ENCODE data around the gene MDFI.

GRCh38 chr6:41605649-41606048 is 32.6 kb upstream of the MDFI start:
- TF ChIP-seq CTCF (IDR thresholded peaks at IDR 0.05) (no peak), POLR2A (IDR thresholded peaks at IDR 0.05) (no peak)

Measured in uterus (tissue), 2 donors.